Caco-2 (cell line): ENCODE measurements around the gene SLC26A9. TPM values are rescaled to one million over a fixed set of nuclear protein-coding genes. Genes with fewer than 3 reads are reported as not detected.

Experiments
- BruUV-seq: library from RNA; stranded (reverse); fragments of 400-500 nt; replicated peaks from 2 replicates; lab custom pipeline; 2021; lab: Mats Ljungman, UMichigan
- CTCF ChIA-PET: fragments of 300-600 bp; sonication (Branson Sonifier 250); formaldehyde crosslinking; loops from one replicate; lab custom pipeline; 2022; ENCODE audit warnings: antibody characterized with exemption; lab: Charles Lee
- POLR2A ChIA-PET: fragments of 300-600 bp; sonication (Branson Sonifier 250); formaldehyde crosslinking; loops from one replicate; lab custom pipeline; 2022; ENCODE audit warnings: antibody characterized with exemption; lab: Charles Lee
- DNase-seq, 2 experiments: peaks; one replicate each; pipeline versions ENCODE4 v3.0.0 to v3.0.0-alpha.2; 2020 to 2022
- H3K27me3 ChIP-seq: replicated peaks from 2 replicates; pipeline ENCODE4 v1.6.0; 2011; ENCODE audit warnings: low read length; ENCODE audit not compliant: control insufficient read depth, insufficient read depth
- H3K36me3 ChIP-seq: 2 replicates; pipeline ENCODE4 v1.5.1; 2011; ENCODE audit warnings: low read length; ENCODE audit not compliant: control insufficient read depth, insufficient read depth
- H3K4me1 ChIP-seq: fragments of 250-450 bp; sonication (Bioruptor Pico); 2 replicates; pipeline ENCODE4 v1.5.1; 2020; ENCODE audit warnings: mild to moderate bottlenecking
- H3K4me3 ChIP-seq: 2 replicates; pipeline ENCODE4 v1.5.1; 2011; ENCODE audit warnings: low read depth, mild to moderate bottlenecking, control low read depth, low read length
- H3K9me3 ChIP-seq: fragments of 250-450 bp; sonication (Bioruptor Pico); 2 replicates; pipeline ENCODE4 v1.5.1; 2020; ENCODE audit warnings: mild to moderate bottlenecking, moderate library complexity
- H3K27ac Mint-ChIP-seq: one replicate; pipeline ENCODE4 v1.8.0; 2022; ENCODE audit warnings: mixed read lengths; ENCODE audit not compliant: unreplicated experiment
- H3K27me3 Mint-ChIP-seq: one replicate; pipeline ENCODE4 v1.8.0; 2022; ENCODE audit warnings: mixed read lengths; ENCODE audit not compliant: insufficient read depth, unreplicated experiment
- H3K36me3 Mint-ChIP-seq: one replicate; pipeline ENCODE4 v1.8.0; 2022; ENCODE audit warnings: mild to moderate bottlenecking, mixed read lengths; ENCODE audit not compliant: insufficient read depth, unreplicated experiment
- H3K4me1 Mint-ChIP-seq: one replicate; pipeline ENCODE4 v1.8.0; 2022; ENCODE audit warnings: low read depth, mixed read lengths; ENCODE audit not compliant: unreplicated experiment
- H3K4me3 Mint-ChIP-seq: one replicate; pipeline ENCODE4 v1.8.0; 2022; ENCODE audit warnings: mild to moderate bottlenecking, moderate library complexity, mixed read lengths; ENCODE audit not compliant: unreplicated experiment
- H3K9me3 Mint-ChIP-seq: one replicate; pipeline ENCODE4 v1.8.0; 2022; ENCODE audit warnings: mixed read lengths; ENCODE audit not compliant: unreplicated experiment
- intact Hi-C: fragments of 100-400 bp; cut with micrococcal nuclease; formaldehyde crosslinking; loops from one replicate; pipeline ENCODE4 v1.10.0; 2022; ENCODE audit not compliant: unreplicated experiment
- total RNA-seq: library from RNA; stranded (reverse); gene quantifications from 2 replicates; pipeline ENCODE4 v1.2.3, GENCODE V29; 2022
- TF ChIP-seq, protein P1 (sequence below), 2 experiments: fragments of 200-600 bp in 1 of 2; IDR thresholded peaks; 1 replicate in 1 of 2; 2 replicates in 1 of 2; pipeline versions ENCODE4 v1.5.1 to v1.8.0; 2011 to 2022; ENCODE audit warnings: antibody characterized with exemption in 1 of 2, control low read depth in 1 of 2, inconsistent platforms in 1 of 2, low read depth in 1 of 2, low read length in 1 of 2, mild to moderate bottlenecking in 1 of 2, moderate library complexity in 1 of 2; ENCODE audit not compliant: insufficient read depth in 1 of 2, severe bottlenecking in 1 of 2, unreplicated experiment in 1 of 2

The SLC26A9 gene
- total RNA-seq, 1 experiment from 2014 or later = not detected

DNA sequence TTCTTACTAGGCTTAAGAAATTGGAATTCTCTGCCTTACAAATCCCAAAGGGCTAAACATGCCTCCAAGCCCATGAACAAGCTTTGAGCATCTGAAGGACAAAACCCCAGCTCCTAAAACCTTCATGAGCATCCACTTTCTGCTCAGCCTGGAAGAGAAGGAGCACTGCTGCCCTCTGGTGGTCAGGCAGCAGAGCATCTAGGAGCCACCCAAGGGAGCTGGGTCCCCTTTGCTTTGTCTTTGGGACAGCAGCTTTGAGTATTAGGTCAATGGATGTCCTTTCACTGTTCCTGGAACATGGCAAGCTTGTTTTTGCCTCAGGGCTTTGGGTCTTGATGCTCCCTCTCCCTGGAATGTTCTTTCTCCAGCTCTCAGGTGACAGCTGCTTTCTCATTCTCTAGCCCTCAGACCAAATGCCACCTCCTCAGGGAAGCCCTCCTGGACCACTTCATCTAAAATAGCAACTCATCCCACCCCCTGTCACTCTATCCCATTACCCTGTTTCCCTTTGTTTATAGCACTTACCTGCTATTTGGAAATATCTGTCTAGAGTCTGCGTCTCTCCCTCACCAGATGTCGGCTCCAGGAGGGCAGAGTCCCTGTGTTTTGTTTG lies 34.3 kb upstream of the SLC26A9 start:
- H3K4me1 Mint-ChIP-seq = no peaks in the 10 kb centered on the region
- ChIA-PET POLR2A (no interaction called here), CTCF (interaction anchor here (0.7 to 4.7 kb wide), 38 partner anchors 9 to 386 kb away, joined by 3 to 242 read pairs (median 6); partner anchors contain the start of genes AVPR1B, NUCKS1, PM20D1 and RAB7B)
- H3K36me3 Mint-ChIP-seq = no peaks in the 10 kb centered on the region
- no TSS peak for BruUV-seq
- peaks cover 26% of the 10 kb centered on the region for H3K9me3 Mint-ChIP-seq
- peaks cover 9% of the 10 kb centered on the region for H3K27me3 Mint-ChIP-seq
- intact Hi-C loops = loop anchor here (1.0 to 5.0 kb wide), 3 partner anchors 58 to 320 kb away; no protein-coding TSS in a partner anchor
- no peak overlapping the region for H3K27ac Mint-ChIP-seq
- TF ChIP-seq, protein P1, sequence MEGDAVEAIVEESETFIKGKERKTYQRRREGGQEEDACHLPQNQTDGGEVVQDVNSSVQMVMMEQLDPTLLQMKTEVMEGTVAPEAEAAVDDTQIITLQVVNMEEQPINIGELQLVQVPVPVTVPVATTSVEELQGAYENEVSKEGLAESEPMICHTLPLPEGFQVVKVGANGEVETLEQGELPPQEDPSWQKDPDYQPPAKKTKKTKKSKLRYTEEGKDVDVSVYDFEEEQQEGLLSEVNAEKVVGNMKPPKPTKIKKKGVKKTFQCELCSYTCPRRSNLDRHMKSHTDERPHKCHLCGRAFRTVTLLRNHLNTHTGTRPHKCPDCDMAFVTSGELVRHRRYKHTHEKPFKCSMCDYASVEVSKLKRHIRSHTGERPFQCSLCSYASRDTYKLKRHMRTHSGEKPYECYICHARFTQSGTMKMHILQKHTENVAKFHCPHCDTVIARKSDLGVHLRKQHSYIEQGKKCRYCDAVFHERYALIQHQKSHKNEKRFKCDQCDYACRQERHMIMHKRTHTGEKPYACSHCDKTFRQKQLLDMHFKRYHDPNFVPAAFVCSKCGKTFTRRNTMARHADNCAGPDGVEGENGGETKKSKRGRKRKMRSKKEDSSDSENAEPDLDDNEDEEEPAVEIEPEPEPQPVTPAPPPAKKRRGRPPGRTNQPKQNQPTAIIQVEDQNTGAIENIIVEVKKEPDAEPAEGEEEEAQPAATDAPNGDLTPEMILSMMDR (IDR thresholded peaks at IDR 0.05; ENCODE audit: insufficient read depth in 1 of 2, low read depth in 1 of 2, low read length in 1 of 2, severe bottlenecking in 1 of 2, unreplicated experiment in 1 of 2) = peak; percentile 94 to 97
- Histone ChIP-seq H3K4me1 (0 out of 2 replicates have a peak, but pooled peaks cover 5% of the 10 kb centered on the region), H3K36me3 (no peaks in the 10 kb centered on the region), H3K9me3 (no peaks in the 10 kb centered on the region), H3K27me3 (no peaks in the 10 kb centered on the region), H3K4me3 (no peak overlapping the region)
- DNase-seq = peak; percentile 74 to 81
- H3K4me3 Mint-ChIP-seq = no peak overlapping the region

DNA sequence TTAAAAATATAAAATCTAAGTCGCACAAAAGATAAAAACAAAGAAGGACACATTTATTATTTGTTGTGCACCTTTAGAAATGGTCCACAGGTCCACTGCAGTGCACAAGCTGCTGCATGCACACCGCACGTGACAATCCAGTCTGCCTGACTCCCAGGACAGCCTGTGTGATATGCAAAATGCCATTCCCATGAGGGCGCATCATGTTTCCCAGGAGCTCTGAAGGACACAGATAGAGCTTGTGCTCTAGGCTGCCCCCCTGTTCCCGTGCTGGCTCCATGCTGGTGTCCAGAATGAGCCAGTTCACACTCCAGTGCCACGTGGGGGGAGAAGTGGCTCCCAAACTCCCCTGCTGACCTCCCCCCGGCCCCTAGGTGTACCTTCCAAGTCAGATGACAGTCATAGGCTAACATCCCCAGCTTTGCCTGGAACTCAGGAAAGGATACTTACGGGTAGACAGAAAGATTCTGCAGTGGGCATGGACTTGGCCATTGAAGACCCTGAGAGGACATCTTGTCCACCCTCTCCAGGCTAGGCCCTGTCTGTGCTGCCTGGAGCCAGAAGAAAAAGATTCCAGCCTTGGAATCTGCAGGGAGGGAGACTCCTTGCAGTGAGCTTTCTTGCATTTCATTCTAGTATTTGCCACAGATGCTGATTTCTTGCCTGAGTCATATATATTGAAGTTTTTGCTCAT lies 33.6 kb upstream of the SLC26A9 start:
- Histone ChIP-seq H3K36me3 (no peaks in the 10 kb centered on the region), H3K4me3 (no peak overlapping the region), H3K27me3 (no peaks in the 10 kb centered on the region), H3K4me1 (0 out of 2 replicates have a peak, but pooled peaks cover 5% of the 10 kb centered on the region), H3K9me3 (no peaks in the 10 kb centered on the region)
- no TSS peak for BruUV-seq
- intact Hi-C loops = loop anchor here (1.0 to 5.0 kb wide), 3 partner anchors 58 to 320 kb away; no protein-coding TSS in a partner anchor
- ChIA-PET POLR2A (no interaction called here), CTCF (interaction anchor here (0.7 to 4.7 kb wide), 38 partner anchors 9 to 385 kb away, joined by 3 to 242 read pairs (median 6); partner anchors contain the start of genes AVPR1B, NUCKS1, PM20D1 and RAB7B)
- H3K4me3 Mint-ChIP-seq = no peak overlapping the region
- no peaks in the 10 kb centered on the region for H3K36me3 Mint-ChIP-seq
- peaks cover 4% of the 10 kb centered on the region for H3K27me3 Mint-ChIP-seq
- DNase-seq = peak in 1 of 2 experiments; percentile 22
- H3K9me3 Mint-ChIP-seq = peaks cover 26% of the 10 kb centered on the region
- no peak overlapping the region for H3K27ac Mint-ChIP-seq
- TF ChIP-seq, protein P1 (IDR thresholded peaks at IDR 0.05; ENCODE audit: insufficient read depth in 1 of 2, low read depth in 1 of 2, low read length in 1 of 2, severe bottlenecking in 1 of 2, unreplicated experiment in 1 of 2) = no peak
- H3K4me1 Mint-ChIP-seq = no peaks in the 10 kb centered on the region

DNA sequence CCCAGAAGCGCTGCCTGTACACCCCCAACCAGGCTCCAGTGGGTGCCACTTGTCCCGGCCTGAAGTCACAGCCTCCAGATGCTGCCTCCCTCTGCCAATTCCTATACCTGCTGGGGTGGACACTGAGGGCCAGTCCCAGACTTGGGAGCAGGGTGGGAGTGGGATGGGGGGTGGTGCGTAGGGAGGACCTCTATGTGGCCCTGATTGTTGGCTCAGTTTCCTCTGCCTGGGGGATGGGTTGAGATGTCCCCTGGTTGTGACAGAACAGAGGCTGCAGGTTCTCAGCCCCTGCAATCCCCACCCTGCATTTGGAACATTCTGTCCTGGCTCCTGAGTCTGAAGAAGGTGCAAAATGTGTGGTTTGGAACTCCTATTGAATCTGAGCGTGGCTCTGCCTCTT lies 32.8 kb upstream of the SLC26A9 start:
- Mint-ChIP-seq H3K36me3 (no peaks in the 10 kb centered on the region), H3K4me1 (no peaks in the 10 kb centered on the region), H3K27me3 (peaks cover 3% of the 10 kb centered on the region), H3K9me3 (peaks cover 26% of the 10 kb centered on the region), H3K4me3 (no peak overlapping the region), H3K27ac (no peak overlapping the region)
- DNase-seq = no peak
- no peaks in the 10 kb centered on the region for H3K9me3 ChIP-seq
- H3K27me3 ChIP-seq = no peaks in the 10 kb centered on the region
- POLR2A ChIA-PET = no interaction called here
- TF ChIP-seq, protein P1 (IDR thresholded peaks at IDR 0.05; ENCODE audit: insufficient read depth in 1 of 2, low read depth in 1 of 2, low read length in 1 of 2, severe bottlenecking in 1 of 2, unreplicated experiment in 1 of 2) = no peak
- BruUV-seq = no TSS peak
- H3K4me1 ChIP-seq = 0 out of 2 replicates have a peak, but pooled peaks cover 5% of the 10 kb centered on the region
- no peaks in the 10 kb centered on the region for H3K36me3 ChIP-seq
- H3K4me3 ChIP-seq = no peak overlapping the region
- intact Hi-C loops = loop anchor here (5.0 kb wide), 1 partner anchor 319 kb away; no protein-coding TSS in a partner anchor
- CTCF ChIA-PET = interaction anchor here (1.7 to 4.7 kb wide), 4 partner anchors 26 to 68 kb away, joined by 8 to 242 read pairs (median 10); no protein-coding TSS in a partner anchor
